ENCODE results near the gene GPX1.
A peak's percentile ranks its signal among the peaks of the same experiment; 100 is the strongest.
"Not testable (repeated sequence)": the region's sequence is repeated elsewhere in the genome, so short reads cannot be mapped to it uniquely, and the experiment has no call there.

GPX1 gene

DNA sequence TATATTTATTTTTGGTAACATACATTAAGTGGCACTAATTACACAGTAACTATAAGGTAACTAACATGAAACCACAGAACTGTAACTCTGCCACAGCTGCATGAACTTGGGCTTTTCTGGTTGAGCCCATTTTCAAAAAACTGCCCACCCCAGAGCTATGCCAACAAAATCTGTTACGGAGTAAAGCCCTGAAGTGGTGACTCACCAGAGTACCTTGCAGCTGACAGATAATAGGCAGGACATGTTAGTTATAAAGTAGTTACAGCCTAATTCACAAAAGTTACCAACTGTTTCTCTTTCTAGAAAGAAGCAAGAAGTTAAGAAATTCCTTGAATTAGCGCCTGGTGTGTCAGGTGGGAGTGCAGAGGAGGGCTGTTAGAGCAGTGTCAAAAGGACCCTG is 1.5 kb upstream of the GPX1 start:
- no peak for DNase-seq (ENCODE audit: low spot score)
- TF ChIP-seq CTCF (IDR thresholded peaks at IDR 0.05; ENCODE audit: borderline replicate concordance, control extremely low read depth, extremely low read depth, insufficient read depth, missing control alignments), result no peak
- in situ Hi-C loops (cut with MboI; ENCODE audit: low sequenced_read_pairs, unreplicated experiment), result no loop called here

DNA sequence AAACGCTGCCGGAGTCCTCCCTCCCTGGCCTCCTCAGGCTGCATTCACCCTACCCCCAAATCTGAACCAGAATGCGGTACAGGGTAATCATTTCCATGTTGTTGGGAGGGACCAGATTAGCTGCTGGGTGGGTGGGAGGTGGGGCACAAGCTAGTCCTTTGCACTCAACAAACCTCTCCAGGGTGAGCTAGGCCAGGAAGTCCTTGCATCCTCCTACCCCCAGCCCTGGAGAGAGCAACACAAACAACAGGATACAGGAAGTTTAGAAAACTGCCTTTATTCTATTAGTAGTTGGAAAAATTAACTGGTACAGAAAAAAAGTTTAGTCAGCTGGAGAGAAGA is 702 bp upstream of the GPX1 start:
- DNase-seq (ENCODE audit: low spot score), result peak; percentile 45
- in situ Hi-C loops (cut with MboI; ENCODE audit: low sequenced_read_pairs, unreplicated experiment), result no loop called here
- TF ChIP-seq CTCF (IDR thresholded peaks at IDR 0.05; ENCODE audit: borderline replicate concordance, control extremely low read depth, extremely low read depth, insufficient read depth, missing control alignments), result no peak

- in situ Hi-C loops (cut with MboI; ENCODE audit: low sequenced_read_pairs, unreplicated experiment), result not testable (repeated sequence)
- DNase-seq (ENCODE audit: low spot score), result peak; percentile 30
Measured at GRCh38 chr3:49357443-49358216, 523 bp downstream of the GPX1 start.

- in situ Hi-C loops (cut with MboI; ENCODE audit: low sequenced_read_pairs, unreplicated experiment), result not testable (repeated sequence)
Measured at GRCh38 chr3:49357095-49357442, 1.1 kb downstream of the GPX1 start.

GRCh38 chr3:49352890-49353421 is 5.2 kb downstream of the GPX1 start:
- DNase-seq (ENCODE audit: low spot score), result no peak
- no peak for TF ChIP-seq CTCF (IDR thresholded peaks at IDR 0.05; ENCODE audit: borderline replicate concordance, control extremely low read depth, extremely low read depth, insufficient read depth, missing control alignments)
- in situ Hi-C loops (cut with MboI; ENCODE audit: low sequenced_read_pairs, unreplicated experiment), result no loop called here

More at GRCh38 chr3:49357095-49357442, 1.1 kb downstream of the GPX1 start:
- DNase-seq (ENCODE audit: low spot score), result peak; percentile 38

- no peak for TF ChIP-seq CTCF (IDR thresholded peaks at IDR 0.05; ENCODE audit: borderline replicate concordance, control extremely low read depth, extremely low read depth, insufficient read depth, missing control alignments)
- in situ Hi-C loops (cut with MboI; ENCODE audit: low sequenced_read_pairs, unreplicated experiment), result no loop called here
- no peak for DNase-seq (ENCODE audit: low spot score)
Measured at GRCh38 chr3:49352281-49352680, 5.9 kb downstream of the GPX1 start.

DNA sequence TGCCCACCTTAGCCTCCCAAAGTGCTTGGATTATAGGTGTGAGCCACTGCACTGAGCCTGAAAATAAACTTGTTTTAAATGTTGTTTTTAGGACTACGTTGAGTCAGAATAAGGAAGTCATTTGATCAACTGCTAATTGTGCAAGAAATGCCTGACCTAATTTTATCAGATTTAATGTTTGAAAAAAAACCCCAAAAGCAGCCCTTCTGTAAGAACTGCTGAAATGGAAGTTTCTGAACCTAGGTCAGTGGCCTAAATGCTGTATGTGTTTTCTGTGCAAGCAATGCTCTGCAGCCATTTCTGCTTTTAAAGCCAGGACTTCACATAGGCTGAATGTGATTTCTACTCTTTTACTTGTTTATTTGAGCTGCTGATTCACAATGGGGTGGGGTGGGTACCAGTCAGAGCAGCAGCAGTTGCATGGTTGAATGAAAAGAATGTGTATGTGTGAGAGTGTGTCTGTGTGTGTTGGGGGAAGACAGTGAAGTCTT is 6.6 kb downstream of the GPX1 start:
- TF ChIP-seq CTCF (IDR thresholded peaks at IDR 0.05; ENCODE audit: borderline replicate concordance, control extremely low read depth, extremely low read depth, insufficient read depth, missing control alignments), result no peak
- no peak for DNase-seq (ENCODE audit: low spot score)
- in situ Hi-C loops (cut with MboI; ENCODE audit: low sequenced_read_pairs, unreplicated experiment), result no loop called here
